Measurements from ENCODE around the gene CLK4.

DNA sequence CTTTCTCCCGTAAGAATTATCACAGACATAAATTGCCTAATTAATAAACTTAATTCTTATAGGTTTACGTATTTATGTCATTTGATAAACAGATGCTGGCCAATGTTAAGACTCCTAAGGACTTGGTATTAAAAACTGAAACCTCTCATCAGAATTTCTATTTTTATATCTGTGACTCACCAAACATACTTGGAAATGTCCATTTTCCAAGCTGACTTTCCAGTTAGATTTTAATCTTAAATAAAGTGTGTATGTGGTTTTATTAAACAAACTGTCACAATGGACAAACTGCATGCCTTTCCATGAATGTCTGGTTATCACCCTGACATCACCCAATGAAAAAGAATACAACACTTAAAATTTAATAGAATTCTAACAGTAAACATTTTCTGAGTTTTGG is 24.1 kb downstream of the CLK4 start:
- TF ChIP-seq, protein P1, sequence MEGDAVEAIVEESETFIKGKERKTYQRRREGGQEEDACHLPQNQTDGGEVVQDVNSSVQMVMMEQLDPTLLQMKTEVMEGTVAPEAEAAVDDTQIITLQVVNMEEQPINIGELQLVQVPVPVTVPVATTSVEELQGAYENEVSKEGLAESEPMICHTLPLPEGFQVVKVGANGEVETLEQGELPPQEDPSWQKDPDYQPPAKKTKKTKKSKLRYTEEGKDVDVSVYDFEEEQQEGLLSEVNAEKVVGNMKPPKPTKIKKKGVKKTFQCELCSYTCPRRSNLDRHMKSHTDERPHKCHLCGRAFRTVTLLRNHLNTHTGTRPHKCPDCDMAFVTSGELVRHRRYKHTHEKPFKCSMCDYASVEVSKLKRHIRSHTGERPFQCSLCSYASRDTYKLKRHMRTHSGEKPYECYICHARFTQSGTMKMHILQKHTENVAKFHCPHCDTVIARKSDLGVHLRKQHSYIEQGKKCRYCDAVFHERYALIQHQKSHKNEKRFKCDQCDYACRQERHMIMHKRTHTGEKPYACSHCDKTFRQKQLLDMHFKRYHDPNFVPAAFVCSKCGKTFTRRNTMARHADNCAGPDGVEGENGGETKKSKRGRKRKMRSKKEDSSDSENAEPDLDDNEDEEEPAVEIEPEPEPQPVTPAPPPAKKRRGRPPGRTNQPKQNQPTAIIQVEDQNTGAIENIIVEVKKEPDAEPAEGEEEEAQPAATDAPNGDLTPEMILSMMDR (conservative IDR thresholded peaks at IDR 0.05; ENCODE audit: low read depth in 2 of 2) = no peak
- TF ChIP-seq EZH2 (IDR thresholded peaks at IDR 0.05; ENCODE audit: low read depth, unreplicated experiment) (no peak), EZH2phosphoT487 (IDR thresholded peaks at IDR 0.05; ENCODE audit: unreplicated experiment) (no peak), ZNF114 (CRISPR knock-in tag; IDR thresholded peaks at IDR 0.05) (no peak), STAT1 (IDR thresholded peaks at IDR 0.05; ENCODE audit: unreplicated experiment) (no peak), POLR2AphosphoS5 (IDR thresholded peaks at IDR 0.05; ENCODE audit: low read depth) (no peak)
- TF ChIP-seq, protein P2, sequence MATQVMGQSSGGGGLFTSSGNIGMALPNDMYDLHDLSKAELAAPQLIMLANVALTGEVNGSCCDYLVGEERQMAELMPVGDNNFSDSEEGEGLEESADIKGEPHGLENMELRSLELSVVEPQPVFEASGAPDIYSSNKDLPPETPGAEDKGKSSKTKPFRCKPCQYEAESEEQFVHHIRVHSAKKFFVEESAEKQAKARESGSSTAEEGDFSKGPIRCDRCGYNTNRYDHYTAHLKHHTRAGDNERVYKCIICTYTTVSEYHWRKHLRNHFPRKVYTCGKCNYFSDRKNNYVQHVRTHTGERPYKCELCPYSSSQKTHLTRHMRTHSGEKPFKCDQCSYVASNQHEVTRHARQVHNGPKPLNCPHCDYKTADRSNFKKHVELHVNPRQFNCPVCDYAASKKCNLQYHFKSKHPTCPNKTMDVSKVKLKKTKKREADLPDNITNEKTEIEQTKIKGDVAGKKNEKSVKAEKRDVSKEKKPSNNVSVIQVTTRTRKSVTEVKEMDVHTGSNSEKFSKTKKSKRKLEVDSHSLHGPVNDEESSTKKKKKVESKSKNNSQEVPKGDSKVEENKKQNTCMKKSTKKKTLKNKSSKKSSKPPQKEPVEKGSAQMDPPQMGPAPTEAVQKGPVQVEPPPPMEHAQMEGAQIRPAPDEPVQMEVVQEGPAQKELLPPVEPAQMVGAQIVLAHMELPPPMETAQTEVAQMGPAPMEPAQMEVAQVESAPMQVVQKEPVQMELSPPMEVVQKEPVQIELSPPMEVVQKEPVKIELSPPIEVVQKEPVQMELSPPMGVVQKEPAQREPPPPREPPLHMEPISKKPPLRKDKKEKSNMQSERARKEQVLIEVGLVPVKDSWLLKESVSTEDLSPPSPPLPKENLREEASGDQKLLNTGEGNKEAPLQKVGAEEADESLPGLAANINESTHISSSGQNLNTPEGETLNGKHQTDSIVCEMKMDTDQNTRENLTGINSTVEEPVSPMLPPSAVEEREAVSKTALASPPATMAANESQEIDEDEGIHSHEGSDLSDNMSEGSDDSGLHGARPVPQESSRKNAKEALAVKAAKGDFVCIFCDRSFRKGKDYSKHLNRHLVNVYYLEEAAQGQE (IDR thresholded peaks at IDR 0.05; ENCODE audit: unreplicated experiment) = no peak

Data from GM23338 (cell line).